DND-41 (cell line): ENCODE measurements around the gene CCR1.

ENCODE experiments used
- CTCF ChIP-seq: IDR thresholded peaks from 2 replicates; pipeline ENCODE4 v1.5.1; 2012; ENCODE audit warnings: borderline replicate concordance, low read length, moderate library complexity, mild to moderate bottlenecking; ENCODE audit not compliant: poor library complexity, severe bottlenecking; ENCODE audit errors: extremely low read depth
- EZH2 ChIP-seq: IDR thresholded peaks from 3 replicates; pipeline ENCODE4 v1.6.1; 2012; ENCODE audit warnings: borderline replicate concordance, low read depth, mild to moderate bottlenecking, moderate library complexity, low read length, inconsistent platforms; ENCODE audit not compliant: severe bottlenecking

- TF ChIP-seq CTCF (no peak), EZH2 (no peak)
Observed at GRCh38 chr3:46213201-46213600, 5.1 kb upstream of the CCR1 start.
